IMR-90 (cell line): ENCODE results near the gene PTPN3. TPM values are rescaled to one million over a fixed set of nuclear protein-coding genes. Genes with fewer than 3 reads are reported as not detected.

Source experiments
- ATAC-seq: fragments of 200-7000 bp; cut with Tn5 transposase; 2 replicates; pipeline ENCODE4 v1.9.1; 2020; ENCODE audit warnings: low read depth, mild to moderate bottlenecking, moderate library complexity
- BruUV-seq: library from RNA; stranded (reverse); fragments of 400-500 nt; replicated peaks from 2 replicates; lab custom pipeline; 2021; lab: Mats Ljungman, UMichigan
- CTCF ChIA-PET: fragments of 300-600 bp; formaldehyde crosslinking; extraction: SDS; loops from one replicate; lab custom pipeline; 2021; ENCODE audit warnings: antibody characterized with exemption; lab: Yijun Ruan, JAX
- POLR2A ChIA-PET: fragments of 300-600 bp; sonication (Branson Sonifier 250); formaldehyde crosslinking; loops from one replicate; lab custom pipeline; 2022; ENCODE audit warnings: antibody characterized with exemption; ENCODE audit not compliant: unreplicated experiment; lab: Charles Lee
- DNase-seq: peaks from one replicate; pipeline ENCODE4 v3.0.0; 2013
- H2AFZ ChIP-seq: replicated peaks from 2 replicates; pipeline ENCODE3; 2013; ENCODE audit warnings: low read length, mild to moderate bottlenecking; ENCODE audit not compliant: poor library complexity
- H2AK5ac ChIP-seq: 2 replicates; pipeline ENCODE4 v1.6.1; 2013; ENCODE audit warnings: low read depth, low read length, inconsistent platforms
- H2AK9ac ChIP-seq: replicated peaks from 2 replicates; pipeline ENCODE3; 2013; ENCODE audit warnings: mild to moderate bottlenecking, low read depth, low read length, moderate library complexity; ENCODE audit not compliant: poor library complexity
- H2BK120ac ChIP-seq: 2 replicates; pipeline ENCODE4 v1.6.1; 2013; ENCODE audit warnings: low read depth, low read length, inconsistent platforms
- H2BK15ac ChIP-seq: 3 replicates; pipeline ENCODE4 v1.6.1; 2013; ENCODE audit warnings: low read depth, low read length, inconsistent platforms
- H2BK20ac ChIP-seq: 2 replicates; pipeline ENCODE4 v1.6.1; 2013; ENCODE audit warnings: low read depth, mild to moderate bottlenecking, inconsistent platforms, low read length, moderate library complexity
- H2BK5ac ChIP-seq: 2 replicates; pipeline ENCODE4 v1.6.1; 2013; ENCODE audit warnings: mild to moderate bottlenecking, low read depth, low read length, inconsistent platforms; ENCODE audit not compliant: poor library complexity, severe bottlenecking
- H3K14ac ChIP-seq: replicated peaks from 2 replicates; pipeline ENCODE4 v1.6.1; 2013; ENCODE audit warnings: low read depth, low read length, inconsistent platforms
- H3K18ac ChIP-seq: 2 replicates; pipeline ENCODE4 v1.6.1; 2013; ENCODE audit warnings: low read depth, low read length, control low read depth
- H3K23ac ChIP-seq: 2 replicates; pipeline ENCODE4 v1.6.1; 2013; ENCODE audit warnings: low read depth, low read length, inconsistent platforms
- H3K27ac ChIP-seq: 2 replicates; pipeline ENCODE4 v1.5.1; 2013; ENCODE audit warnings: mild to moderate bottlenecking, control low read depth, low read length; ENCODE audit not compliant: insufficient read depth
- H3K27me3 ChIP-seq: 2 replicates; pipeline ENCODE4 v1.6.1; 2013; ENCODE audit warnings: low read length; ENCODE audit not compliant: control insufficient read depth, insufficient read depth
- H3K36me3 ChIP-seq: 2 replicates; pipeline ENCODE4 v1.6.1; 2013; ENCODE audit warnings: low read length, mixed read lengths; ENCODE audit not compliant: control insufficient read depth, insufficient read depth
- H3K4ac ChIP-seq: 2 replicates; pipeline ENCODE4 v1.6.1; 2013; ENCODE audit warnings: low read depth, low read length, inconsistent platforms
- H3K4me1 ChIP-seq: 2 replicates; pipeline ENCODE4 v1.6.1; 2013; ENCODE audit warnings: low read length, mixed read lengths; ENCODE audit not compliant: control insufficient read depth, insufficient read depth
- H3K4me2 ChIP-seq: 2 replicates; pipeline ENCODE4 v1.6.1; 2013; ENCODE audit warnings: low read depth, mild to moderate bottlenecking, control low read depth, low read length, moderate library complexity
- H3K4me3 ChIP-seq: 2 replicates; pipeline ENCODE4 v1.5.1; 2013; ENCODE audit warnings: low read depth, mild to moderate bottlenecking, control low read depth, low read length, moderate library complexity; ENCODE audit not compliant: insufficient read depth
- H3K56ac ChIP-seq: 2 replicates; pipeline ENCODE4 v1.6.1; 2013; ENCODE audit warnings: low read length, inconsistent platforms; ENCODE audit not compliant: insufficient read depth; ENCODE audit errors: extremely low read depth
- H3K79me1 ChIP-seq, 2 experiments: 2 replicates each; pipeline ENCODE4 v1.6.1; 2013; ENCODE audit warnings: low read length in 2 of 2, inconsistent platforms in 1 of 2, low read depth in 1 of 2
- H3K9ac ChIP-seq: 2 replicates; pipeline ENCODE4 v1.6.1; 2013; ENCODE audit warnings: low read depth, low read length, control low read depth
- H3K9me1 ChIP-seq: 2 replicates; pipeline ENCODE4 v1.6.1; 2013; ENCODE audit warnings: low read length, inconsistent platforms; ENCODE audit not compliant: insufficient read depth
- H3K9me3 ChIP-seq: 2 replicates; pipeline ENCODE4 v1.6.1; 2013; ENCODE audit warnings: low read length; ENCODE audit not compliant: control insufficient read depth, insufficient read depth
- H4K20me1 ChIP-seq: 2 replicates; pipeline ENCODE4 v1.6.1; 2013; ENCODE audit warnings: low read length, inconsistent platforms; ENCODE audit not compliant: insufficient read depth
- H4K5ac ChIP-seq: 2 replicates; pipeline ENCODE4 v1.6.1; 2013; ENCODE audit warnings: mild to moderate bottlenecking, low read depth, low read length, control low read depth
- H4K8ac ChIP-seq, 2 experiments: 2 replicates each; pipeline ENCODE4 v1.6.1; 2013; ENCODE audit warnings: low read depth in 2 of 2, low read length in 2 of 2, control low read depth in 1 of 2, inconsistent platforms in 1 of 2
- H4K91ac ChIP-seq: 2 replicates; pipeline ENCODE4 v1.6.1; 2013; ENCODE audit warnings: low read depth, low read length, inconsistent platforms; ENCODE audit not compliant: insufficient read depth
- BHLHE40 ChIP-seq: fragments of 150-350 bp; IDR thresholded peaks from 2 replicates; pipeline ENCODE4 v1.6.1; 2016; ENCODE audit warnings: mild to moderate bottlenecking, low read depth, low read length
- CEBPB ChIP-seq: IDR thresholded peaks from 2 replicates; pipeline ENCODE4 v1.6.1; 2012; ENCODE audit warnings: low read depth, low read length, improper control_type of control experiment
- CHD1 ChIP-seq: IDR thresholded peaks from 2 replicates; pipeline ENCODE4 v1.6.1; 2012; ENCODE audit warnings: low read depth, low read length, improper control_type of control experiment
- CTCF ChIP-seq: conservative IDR thresholded peaks from 2 replicates; pipeline ENCODE4 v1.5.1; 2012; ENCODE audit warnings: mild to moderate bottlenecking, low read depth, low read length, improper control_type of control experiment
- ELK1 ChIP-seq: fragments of 150-350 bp; IDR thresholded peaks from 2 replicates; pipeline ENCODE4 v1.6.1; 2016; ENCODE audit warnings: low read depth, mild to moderate bottlenecking, low read length, moderate library complexity, borderline replicate concordance
- FOS ChIP-seq: fragments of 150-350 bp; IDR thresholded peaks from 2 replicates; pipeline ENCODE4 v1.6.1; 2016; ENCODE audit warnings: low read depth, low read length
- MAFK ChIP-seq: IDR thresholded peaks from 2 replicates; pipeline ENCODE4 v1.6.1; 2012; ENCODE audit warnings: low read depth, low read length, improper control_type of control experiment
- MAZ ChIP-seq: IDR thresholded peaks from 2 replicates; pipeline ENCODE4 v1.6.1; 2012; ENCODE audit warnings: low read depth, mild to moderate bottlenecking, low read length, improper control_type of control experiment, moderate library complexity, borderline replicate concordance
- MXI1 ChIP-seq: IDR thresholded peaks from 2 replicates; pipeline ENCODE4 v1.6.1; 2012; ENCODE audit warnings: low read depth, mild to moderate bottlenecking, low read length, moderate library complexity, borderline replicate concordance
- NFE2L2 ChIP-seq: fragments of 150-350 bp; IDR thresholded peaks from 2 replicates; pipeline ENCODE4 v1.6.1; 2016; ENCODE audit warnings: low read depth, mild to moderate bottlenecking, low read length
- POLR2A ChIP-seq: IDR thresholded peaks from 2 replicates; pipeline ENCODE4 v1.6.1; 2012; ENCODE audit warnings: mild to moderate bottlenecking, low read depth, low read length
- RAD21 ChIP-seq: IDR thresholded peaks from 2 replicates; pipeline ENCODE4 v1.6.1; 2012; ENCODE audit warnings: low read length, improper control_type of control experiment
- RCOR1 ChIP-seq: IDR thresholded peaks from 2 replicates; pipeline ENCODE4 v1.6.1; 2012; ENCODE audit warnings: mild to moderate bottlenecking, low read length, improper control_type of control experiment; ENCODE audit not compliant: insufficient replicate concordance
- RFX5 ChIP-seq: IDR thresholded peaks from 2 replicates; pipeline ENCODE4 v1.8.0; 2012; ENCODE audit warnings: low read depth, mild to moderate bottlenecking, low read length, moderate library complexity
- SMC3 ChIP-seq: fragments of 150-350 bp; IDR thresholded peaks from 2 replicates; pipeline ENCODE4 v1.6.1; 2016; ENCODE audit warnings: low read depth, mild to moderate bottlenecking, antibody characterized with exemption, low read length, moderate library complexity
- USF2 ChIP-seq: fragments of 150-350 bp; IDR thresholded peaks from 2 replicates; pipeline ENCODE4 v1.6.1; 2017; ENCODE audit warnings: mild to moderate bottlenecking, antibody characterized with exemption, low read length, low read depth
- WGBS, 2 experiments: methylation state at CpG; one replicate each; pipeline versions ENCODE4 v1.1.5 to v1.1.7; 2013; ENCODE audit warnings: missing lambda C conversion rate in 2 of 2; ENCODE audit not compliant: insufficient read length in 1 of 2; ENCODE audit errors: extremely low coverage in 2 of 2; 5-methylcytosine and 5-hydroxymethylcytosine counted together
- dilution Hi-C: fragments of 300-500 bp; cut with HindIII; formaldehyde crosslinking; loops from one replicate; pipeline ENCODE4 v1.14.3; 2018; ENCODE audit warnings: low sequenced_read_pairs; ENCODE audit not compliant: unreplicated experiment
- in situ Hi-C: fragments of 300-500 bp; cut with MboI; formaldehyde crosslinking; loops from 3 replicates; pipeline ENCODE4 v1.14.3; 2019; ENCODE audit warnings: low sequenced_read_pairs, inconsistent platforms, mixed read lengths
- intact Hi-C: fragments of 100-400 bp; cut with micrococcal nuclease; formaldehyde crosslinking; loops from 2 replicates; pipeline ENCODE4 v1.10.0; 2022
- polyA plus RNA-seq, 3 experiments: library from polyadenylated mRNA; depleted of rRNA; stranded (reverse); fragments of >200 nt; gene quantifications; 2 replicates each; pipeline ENCODE4 v1.2.3, GENCODE V29; 2012; ENCODE audit warnings: low replicate concordance in 1 of 3
- total RNA-seq: library from RNA; depleted of rRNA; stranded (reverse); fragments of >200 nt; gene quantifications from 2 replicates; pipeline ENCODE4 v1.2.3, GENCODE V29; 2012

Gene PTPN3
- total and polyA plus RNA-seq, 2 of the 4 experiments (the other 2 are of a cell fraction) = 0.72 to 0.89 TPM

GRCh38 chr9:109427886-109428285 lies 70.2 kb downstream of the PTPN3 start:
- Histone ChIP-seq H4K5ac (no peak overlapping the region), H2BK5ac (no peak overlapping the region), H4K8ac (no peak overlapping the region), H3K23ac (no peak overlapping the region), H3K27me3 (no peaks in the 10 kb centered on the region), H3K36me3 (peaks cover 4% of the 10 kb centered on the region), H2AFZ (no peak overlapping the region), H3K4me1 (no peaks in the 10 kb centered on the region), H4K20me1 (no peaks in the 10 kb centered on the region), H3K4ac (no peak overlapping the region), H3K9me3 (no peaks in the 10 kb centered on the region), H3K56ac (no peak overlapping the region), H2BK120ac (no peak overlapping the region), H3K79me1 (no peaks in the 10 kb centered on the region), H3K27ac (no peak overlapping the region), H4K91ac (no peak overlapping the region), H3K14ac (no peak overlapping the region), H3K9me1 (peaks cover 2% of the 10 kb centered on the region; the same call in 1 of the 2 replicates), H2AK5ac (no peak overlapping the region), H3K18ac (no peak overlapping the region), H3K4me3 (no peak overlapping the region), H2BK15ac (no peak overlapping the region), H2BK20ac (no peak overlapping the region), H3K9ac (no peak overlapping the region), H3K4me2 (no peak overlapping the region), H2AK9ac (no peak overlapping the region)
- no peak for ATAC-seq
- TF ChIP-seq BHLHE40 (no peak), CHD1 (no peak), RCOR1 (no peak), SMC3 (no peak), MXI1 (no peak), MAZ (no peak), MAFK (no peak), CEBPB (no peak), POLR2A (no peak), FOS (no peak), ELK1 (no peak), USF2 (no peak), NFE2L2 (no peak), RAD21 (no peak), RFX5 (no peak), CTCF (no peak)
- dilution Hi-C loops (no loop called here), in situ Hi-C loops (no loop called here), intact Hi-C loops (no loop called here)
- CTCF ChIA-PET = no interaction called here
- no TSS peak for BruUV-seq
- DNase-seq = no peak
- POLR2A ChIA-PET = no interaction called here
- no CpG with 5 or more reads among the region's 4 CpGs for WGBS, 2 experiments
